CD4-positive, alpha-beta T cell treated with Interleukin-10 for 1 hour (primary cell): ENCODE results near the gene DNAJC1.
A peak's percentile ranks its signal among the peaks of the same experiment; 100 is the strongest.
"Not testable (repeated sequence)": the region's sequence is repeated elsewhere in the genome, so short reads cannot be mapped to it uniquely, and the experiment has no call there.

Experiments
- DNase-seq: peaks from one replicate; pipeline ENCODE4 v3.0.0-alpha.2; 2020

DNAJC1 gene

GRCh38 chr10:21822273-21822672 lies 181.3 kb downstream of the DNAJC1 start:
- not testable (repeated sequence) for DNase-seq

DNA sequence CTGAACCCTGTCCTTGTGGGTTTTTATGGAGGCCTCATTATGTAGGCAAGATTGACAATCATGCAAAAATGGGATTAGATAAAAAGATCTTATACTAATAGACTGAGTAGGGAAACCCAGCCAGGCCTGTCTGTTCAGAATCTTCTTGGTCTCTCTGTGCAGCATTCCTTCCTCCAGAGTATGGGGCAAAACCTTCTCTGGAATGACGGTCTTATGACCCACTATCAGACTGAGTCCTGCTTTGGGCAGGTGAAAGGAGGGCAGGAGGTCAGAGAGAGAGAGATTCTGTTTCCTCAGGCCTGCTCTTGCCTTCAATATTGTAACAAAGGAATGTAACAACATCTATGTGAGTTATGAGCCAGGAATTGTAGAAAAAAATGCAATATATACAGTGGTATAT lies 182.6 kb downstream of the DNAJC1 start:
- no peak for DNase-seq

- not testable (repeated sequence) for DNase-seq
These were observed 185.1 kb downstream of the DNAJC1 start for GRCh38 chr10:21818416-21818815.

DNA sequence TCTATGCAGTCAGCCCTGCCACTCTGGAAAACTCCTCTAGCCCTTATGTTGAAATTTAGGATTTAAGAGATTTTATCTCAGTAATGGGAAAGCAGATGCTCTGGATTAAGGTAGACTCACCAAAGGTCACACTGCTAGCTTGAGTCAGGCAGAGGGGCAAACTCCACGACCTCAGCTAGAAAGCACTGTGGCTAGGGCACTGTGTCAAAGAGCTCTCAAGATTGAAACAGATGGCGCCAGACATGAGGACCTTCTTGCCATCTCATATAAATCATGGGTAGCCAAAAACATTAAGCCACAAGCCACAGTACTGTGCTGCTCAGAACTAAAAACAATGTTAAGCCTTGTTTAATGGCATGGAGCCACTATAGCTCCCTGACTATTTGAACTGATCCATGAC lies 188.7 kb downstream of the DNAJC1 start:
- no peak for DNase-seq

DNA sequence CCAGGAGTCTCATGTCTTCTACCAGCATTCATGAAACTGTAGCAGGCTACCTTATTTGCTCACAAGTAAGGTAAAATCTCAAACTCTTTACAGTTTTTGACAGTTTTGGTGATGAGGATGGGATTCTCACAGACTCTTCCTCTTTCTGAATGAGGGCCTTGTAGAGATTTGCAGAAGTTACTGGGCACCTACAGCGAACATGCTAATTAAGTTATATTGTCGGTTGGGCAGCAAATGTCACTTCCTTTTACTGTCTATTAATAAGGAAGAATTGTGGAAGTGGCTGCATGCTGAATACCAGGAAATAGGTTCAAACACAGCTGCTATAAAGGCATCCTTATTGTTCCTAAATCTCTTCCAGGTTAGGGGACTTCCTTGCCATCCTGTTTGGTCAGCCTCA lies 189.6 kb downstream of the DNAJC1 start:
- no peak for DNase-seq

- no peak for DNase-seq
These were observed 192.3 kb downstream of the DNAJC1 start for GRCh38 chr10:21811245-21811585.

- no peak for DNase-seq
These were observed 192.8 kb downstream of the DNAJC1 start for GRCh38 chr10:21810582-21811244.

DNA sequence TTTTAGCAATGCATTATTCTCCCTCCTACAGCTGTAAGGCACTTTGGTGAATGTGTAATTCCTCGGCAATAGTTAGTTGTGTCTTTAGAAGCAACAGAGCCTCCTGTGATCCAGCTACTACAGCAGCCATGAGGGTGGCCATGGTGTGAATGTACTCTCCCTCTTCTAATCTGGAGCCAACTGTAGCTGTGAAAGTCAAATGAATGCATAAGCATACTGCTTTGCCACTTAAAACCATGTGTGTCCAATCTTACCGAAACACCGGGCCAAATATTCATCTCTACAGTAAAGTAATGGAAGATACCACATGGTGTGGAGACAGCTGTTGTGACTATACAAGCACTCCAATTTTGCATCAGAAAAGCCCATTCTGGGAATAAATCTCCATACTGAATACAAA lies 195.0 kb downstream of the DNAJC1 start:
- DNase-seq: no peak

- DNase-seq: no peak
These were observed 196.3 kb downstream of the DNAJC1 start for GRCh38 chr10:21807180-21807579.

DNA sequence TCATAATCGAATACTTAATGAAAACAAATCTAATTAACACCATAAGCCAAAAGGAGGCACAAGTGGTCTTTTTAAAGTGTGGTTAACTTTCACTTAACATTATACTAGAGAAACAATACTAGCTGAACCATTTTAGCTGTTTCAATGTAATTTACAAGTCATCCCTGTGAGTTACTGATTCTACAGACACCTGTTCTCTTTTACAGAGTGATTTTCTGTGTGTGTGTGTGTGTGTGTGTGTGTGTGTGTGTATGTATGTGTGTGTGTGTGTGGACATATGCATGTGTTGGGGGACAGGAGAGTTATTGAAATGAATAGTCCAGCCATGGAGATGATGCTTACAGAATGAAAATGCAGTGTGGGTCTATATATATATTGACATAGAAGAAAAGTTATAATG lies 200.2 kb downstream of the DNAJC1 start:
- DNase-seq: no peak

GRCh38 chr10:21801609-21802008 lies 201.9 kb downstream of the DNAJC1 start:
- DNase-seq: no peak

- DNase-seq: peak; percentile 19
These were observed 205.4 kb downstream of the DNAJC1 start for GRCh38 chr10:21797984-21798765.

- DNase-seq: no peak
These were observed 206.0 kb downstream of the DNAJC1 start for GRCh38 chr10:21797533-21797932.

DNA sequence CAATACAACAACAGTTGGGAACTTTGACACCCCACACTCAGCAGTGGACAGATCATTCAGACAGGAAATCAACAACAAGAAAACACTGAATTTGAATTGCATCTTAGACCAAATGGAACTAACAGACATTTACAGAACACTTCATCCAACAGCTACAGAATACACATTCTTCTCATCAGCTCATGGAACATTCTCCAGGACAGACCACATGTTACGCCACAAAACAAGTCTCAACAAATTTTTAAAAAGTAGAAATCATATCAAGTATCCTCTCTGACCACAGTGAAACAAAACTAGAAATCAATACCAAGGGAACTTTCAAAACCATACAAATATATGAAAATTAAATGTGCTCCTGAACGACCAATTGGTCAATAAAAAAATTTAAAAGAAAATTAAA lies 212.3 kb downstream of the DNAJC1 start:
- DNase-seq: no peak

DNA sequence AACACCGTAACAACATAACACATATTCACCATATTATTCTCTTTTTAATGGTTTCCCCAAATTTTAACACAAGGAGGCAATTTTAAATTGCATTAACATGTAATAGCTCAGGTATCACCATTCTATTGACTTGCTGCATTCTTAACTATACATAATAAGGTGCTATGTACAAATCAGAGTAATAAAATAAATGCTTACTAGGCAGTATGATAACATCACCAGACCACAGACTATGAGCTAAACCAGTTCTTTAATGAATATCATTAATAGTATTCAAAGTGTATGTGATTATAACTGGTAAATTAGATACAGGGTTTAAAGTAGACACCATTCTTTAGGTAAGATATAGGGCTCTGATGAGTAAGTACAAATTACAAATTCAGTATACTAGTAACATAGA lies 226.6 kb downstream of the DNAJC1 start:
- DNase-seq: no peak

- no peak for DNase-seq
These were observed 232.3 kb downstream of the DNAJC1 start for GRCh38 chr10:21771219-21771618.

DNA sequence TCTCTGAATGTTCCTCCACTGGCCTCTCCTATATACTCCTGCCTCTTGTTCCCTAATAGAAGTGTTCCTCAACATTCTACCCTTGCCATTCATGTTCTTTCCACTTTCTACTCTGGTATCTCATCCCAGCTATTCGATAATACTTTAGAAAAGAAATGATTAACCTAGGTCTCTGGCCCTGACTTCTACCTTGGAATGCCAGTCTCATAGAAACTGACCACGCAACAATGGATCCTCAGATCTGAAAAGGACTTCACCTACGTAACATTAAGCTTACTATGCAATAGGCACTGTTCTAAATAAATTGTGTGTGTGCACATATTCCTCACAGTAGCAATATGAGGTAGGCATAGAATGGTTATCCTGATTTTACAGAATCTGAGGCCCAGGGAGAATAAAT lies 234.5 kb downstream of the DNAJC1 start:
- no peak for DNase-seq

DNA sequence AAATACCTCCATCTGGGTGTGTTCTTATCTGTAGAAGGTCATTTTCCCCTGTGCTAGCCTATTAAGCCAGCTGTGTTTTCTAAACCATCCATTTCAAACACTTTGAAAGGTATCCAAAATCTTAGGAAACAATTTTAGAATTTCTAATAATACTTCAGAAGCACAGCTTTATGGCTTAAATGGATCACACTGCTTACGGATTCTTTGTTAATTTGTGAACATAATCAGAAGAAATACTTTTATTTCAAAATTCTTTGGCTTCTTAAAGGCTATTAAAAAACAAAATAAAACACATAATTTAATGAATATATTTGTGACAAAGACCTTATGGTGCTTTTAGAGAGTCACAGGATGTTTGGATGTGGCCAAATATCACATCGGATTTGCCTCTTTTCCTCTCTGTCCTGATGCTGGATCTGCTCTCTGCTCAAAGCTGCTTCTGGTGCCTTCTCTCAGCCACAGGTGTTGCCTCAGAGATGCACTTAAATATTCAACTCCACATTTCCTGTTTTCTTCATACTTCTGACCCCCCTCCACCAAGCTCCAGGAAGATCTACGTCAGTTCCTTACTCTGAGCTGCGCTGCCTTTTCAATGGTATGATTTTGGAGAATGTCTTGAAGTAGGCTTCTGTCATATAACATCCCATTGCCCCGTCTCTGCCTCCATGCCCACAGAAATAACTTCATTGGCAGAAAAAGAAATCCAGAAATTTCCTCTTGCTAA lies 238.9 kb downstream of the DNAJC1 start:
- DNase-seq: peak; percentile 36

GRCh38 chr10:21760332-21760731 lies 243.2 kb downstream of the DNAJC1 start:
- DNase-seq: no peak

GRCh38 chr10:21759232-21759631 lies 244.3 kb downstream of the DNAJC1 start:
- no peak for DNase-seq

GRCh38 chr10:21758696-21759095 lies 244.8 kb downstream of the DNAJC1 start:
- no peak for DNase-seq

GRCh38 chr10:21758239-21758638 lies 245.3 kb downstream of the DNAJC1 start:
- no peak for DNase-seq

GRCh38 chr10:21757185-21757901 lies 246.2 kb downstream of the DNAJC1 start:
- DNase-seq: no peak
